Stimulated activated naive CD4-positive, alpha-beta T cell (primary cell): ENCODE results near the gene MTA1.

Experiments
- DNase-seq, 6 experiments: peaks; one replicate each; lab custom pipeline; 2025; lab: John Stamatoyannopoulos, UW

Gene MTA1

DNA sequence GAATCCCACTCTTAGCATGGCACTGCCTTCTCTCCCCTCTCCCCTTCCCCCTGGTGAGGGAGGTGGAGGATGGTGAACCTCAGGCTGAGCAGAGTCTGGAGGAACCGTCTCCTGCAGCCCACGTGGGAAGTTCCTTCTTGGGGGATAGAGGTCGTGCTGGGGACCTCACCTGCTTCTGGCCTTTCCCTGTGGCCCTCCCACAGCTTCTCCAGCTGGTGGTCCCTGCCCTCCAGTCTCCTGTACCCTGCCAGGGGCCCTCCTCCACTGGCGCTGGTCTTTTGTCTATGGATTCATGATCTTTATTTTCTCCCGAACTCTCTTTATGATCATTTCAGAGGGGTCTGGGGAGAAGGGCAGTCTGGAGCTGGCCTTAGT lies 9.0 kb upstream of the MTA1 start:
- DNase-seq, result no peak

DNA sequence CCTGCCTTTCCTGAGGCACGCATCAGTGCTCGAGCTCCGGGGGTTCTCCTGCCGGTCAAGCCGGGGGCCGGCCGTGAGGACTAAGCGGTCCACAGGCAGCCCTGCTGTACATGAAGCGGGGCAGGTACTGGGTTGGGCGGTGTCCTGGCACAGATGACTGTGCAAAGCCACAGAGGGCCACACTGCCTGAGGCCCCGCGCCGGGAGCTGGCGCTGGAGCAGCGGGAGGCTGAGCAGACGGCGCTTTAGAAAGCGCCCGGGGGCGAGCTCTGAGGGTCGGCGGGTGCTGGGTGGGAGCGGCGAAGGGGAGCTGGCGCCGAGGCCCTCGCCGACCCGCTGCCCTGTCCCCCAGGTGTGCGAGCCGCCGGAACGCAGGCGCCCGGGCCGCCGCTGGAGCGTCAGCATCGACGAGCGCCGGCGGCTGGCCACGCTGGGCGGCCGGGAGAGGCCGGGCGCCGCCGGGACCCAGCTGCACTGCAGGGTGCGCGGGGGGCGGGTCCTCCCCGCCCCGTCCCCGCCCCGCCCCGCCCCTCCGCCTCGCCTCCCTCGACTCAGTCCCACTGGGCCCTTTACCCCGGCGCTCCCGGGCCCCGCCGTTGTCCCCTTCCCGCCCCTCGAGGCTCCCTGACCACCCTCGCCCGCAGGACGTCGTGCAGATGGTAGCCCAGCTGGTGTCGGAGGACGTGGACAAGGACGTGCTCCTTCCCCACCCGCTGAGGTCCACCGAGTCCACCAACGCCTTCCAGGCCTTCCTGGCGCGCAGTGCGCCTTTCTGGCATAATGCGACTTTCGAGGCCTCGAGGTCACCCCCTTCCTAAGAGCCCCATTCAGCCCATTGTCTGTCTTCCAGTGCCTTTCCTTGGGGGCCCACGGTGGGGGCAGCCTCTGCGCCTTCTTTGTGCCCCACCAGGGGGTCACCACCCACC lies 8.3 kb upstream of the MTA1 start:
- DNase-seq, result peak in 5 of 6 experiments; percentile 14 to 53 (median 28)

DNA sequence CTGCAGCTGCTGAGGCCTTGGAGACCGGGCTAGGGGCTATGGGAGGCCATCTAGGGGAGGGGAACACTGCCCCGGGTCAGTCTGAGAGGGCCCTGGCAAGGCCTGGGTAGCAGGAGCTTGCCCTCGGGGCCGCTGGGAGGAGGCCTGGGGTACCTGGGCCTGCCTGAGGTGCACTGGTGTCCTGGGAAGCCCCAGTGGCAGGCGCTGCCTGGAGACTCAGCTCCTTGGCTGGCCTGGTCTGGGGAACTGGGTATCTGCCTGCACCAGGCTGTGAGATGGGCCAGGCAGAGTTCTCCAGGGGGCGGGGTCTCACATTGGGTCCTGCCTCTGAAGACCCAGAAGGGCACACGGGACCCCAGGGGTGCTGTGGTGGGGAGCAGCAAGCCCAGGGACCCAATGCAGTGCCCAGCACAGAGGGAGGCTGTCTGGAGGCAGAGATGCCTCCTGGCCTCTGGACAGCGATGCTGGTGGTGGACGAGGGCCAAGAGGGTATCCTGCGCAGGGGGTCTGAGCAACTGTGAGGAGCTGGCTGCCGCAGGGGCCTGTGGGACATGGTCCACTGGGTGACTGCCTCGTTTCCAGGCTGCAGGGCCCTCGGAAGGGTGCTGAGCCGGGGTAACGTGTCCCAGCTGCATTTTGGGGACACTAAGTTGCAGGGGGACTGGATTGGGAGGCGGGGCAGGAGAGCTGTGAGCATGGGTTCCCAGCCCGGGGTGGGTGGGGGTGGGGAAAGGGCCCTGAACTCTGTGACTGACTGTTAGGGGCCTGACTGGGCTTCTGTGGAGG lies 7.4 kb upstream of the MTA1 start:
- no peak for DNase-seq

DNA sequence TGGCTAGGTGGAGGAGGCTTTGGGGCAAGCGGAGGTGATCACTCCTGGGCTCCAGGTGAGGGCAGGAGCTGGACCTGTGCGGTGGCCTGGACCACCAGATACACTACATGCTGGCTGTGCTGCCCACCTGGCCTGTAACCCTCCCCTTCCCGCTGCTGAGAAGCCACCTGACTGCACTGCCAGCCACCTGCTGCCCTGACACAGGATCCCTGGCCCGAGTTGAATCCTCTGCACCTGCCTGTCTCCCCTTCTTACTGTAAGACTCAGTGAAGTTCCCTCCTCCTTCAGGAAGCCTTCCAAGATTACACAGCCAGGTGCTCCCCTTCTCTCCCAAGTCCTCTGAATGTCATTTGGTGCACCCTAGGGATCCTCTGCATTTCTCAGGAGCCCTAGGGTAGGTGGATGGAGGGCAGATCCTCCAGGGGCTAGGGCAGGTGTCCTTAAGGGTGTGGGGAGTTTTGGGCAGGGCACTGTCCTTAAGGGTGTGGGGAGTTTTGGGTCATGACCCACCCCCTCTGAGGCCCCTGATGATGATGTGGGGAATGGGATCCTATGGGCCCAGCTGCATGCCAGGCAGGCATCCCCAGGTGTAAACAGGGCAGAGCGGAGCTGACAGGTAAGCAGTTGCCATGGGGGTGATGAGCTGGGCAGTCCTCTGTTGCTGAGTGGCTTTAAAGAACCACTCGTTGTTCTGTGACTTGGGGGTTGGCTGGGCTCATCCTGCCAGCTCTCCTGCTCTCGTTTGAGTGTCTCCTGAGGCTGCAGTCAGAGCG lies 6.7 kb upstream of the MTA1 start:
- DNase-seq, result no peak

DNA sequence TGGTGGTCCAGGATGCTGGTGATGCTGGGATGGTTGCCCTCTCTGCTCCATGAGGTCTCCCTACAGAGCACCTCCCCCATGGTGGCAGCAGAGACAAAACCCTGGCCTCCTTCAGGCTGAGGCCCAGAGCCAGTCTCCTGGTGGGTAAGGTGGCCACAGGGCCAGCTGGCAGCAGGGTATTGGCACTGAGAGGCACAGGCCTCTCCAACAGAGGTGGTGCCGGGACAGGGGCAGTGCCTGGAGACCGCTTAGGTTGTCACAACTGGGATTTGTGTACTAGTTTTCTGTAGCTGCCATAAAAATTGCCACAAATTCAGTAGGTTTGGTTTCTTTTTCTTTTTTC lies 6.1 kb upstream of the MTA1 start:
- DNase-seq, result no peak

DNA sequence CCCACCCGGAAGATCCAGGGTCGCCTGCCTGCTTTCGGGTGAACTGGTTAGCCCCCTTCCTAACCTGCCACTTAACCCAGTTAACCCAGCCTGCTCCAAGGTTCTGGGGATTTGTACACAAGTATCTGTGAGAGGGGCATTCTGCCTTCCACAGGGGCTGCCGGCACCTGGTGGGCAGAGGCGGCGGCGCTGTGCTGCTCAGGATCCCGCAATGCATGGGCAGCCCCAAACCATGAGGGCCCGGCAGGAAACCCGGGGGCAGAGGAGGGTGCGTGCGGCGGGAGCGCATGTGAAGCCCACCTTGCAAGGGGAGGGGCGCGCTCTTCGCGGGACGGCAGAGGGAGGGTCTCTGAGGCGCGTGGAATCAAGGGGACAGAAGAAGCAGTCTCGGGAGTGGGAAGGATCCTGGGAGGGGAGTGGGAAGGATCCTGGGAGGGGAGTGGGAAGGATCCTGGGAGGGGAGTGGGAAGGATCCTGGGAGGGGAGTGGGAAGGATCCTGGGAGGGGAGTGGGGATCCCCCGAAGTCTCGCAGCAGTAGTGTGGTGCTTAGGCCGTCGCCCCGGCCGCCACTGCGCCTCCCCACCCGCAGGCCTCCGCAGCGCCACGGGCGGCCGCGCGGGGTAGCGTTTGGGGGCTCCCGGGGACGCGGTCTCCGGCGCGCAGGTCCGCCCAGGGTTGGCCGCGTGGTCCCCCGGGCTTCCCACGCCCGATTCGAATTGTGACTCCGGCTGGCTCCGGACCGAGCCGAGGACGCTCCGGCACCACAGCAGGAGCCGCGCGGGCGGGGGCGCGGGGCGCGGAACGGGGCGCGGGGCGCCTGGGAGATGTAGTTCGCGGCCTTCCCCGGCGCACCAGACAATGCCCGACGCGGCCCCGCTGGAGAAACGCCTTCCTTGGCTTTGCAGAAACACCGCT lies 4.9 kb upstream of the MTA1 start:
- peak; percentile 39 to 82 (median 63) for DNase-seq

DNA sequence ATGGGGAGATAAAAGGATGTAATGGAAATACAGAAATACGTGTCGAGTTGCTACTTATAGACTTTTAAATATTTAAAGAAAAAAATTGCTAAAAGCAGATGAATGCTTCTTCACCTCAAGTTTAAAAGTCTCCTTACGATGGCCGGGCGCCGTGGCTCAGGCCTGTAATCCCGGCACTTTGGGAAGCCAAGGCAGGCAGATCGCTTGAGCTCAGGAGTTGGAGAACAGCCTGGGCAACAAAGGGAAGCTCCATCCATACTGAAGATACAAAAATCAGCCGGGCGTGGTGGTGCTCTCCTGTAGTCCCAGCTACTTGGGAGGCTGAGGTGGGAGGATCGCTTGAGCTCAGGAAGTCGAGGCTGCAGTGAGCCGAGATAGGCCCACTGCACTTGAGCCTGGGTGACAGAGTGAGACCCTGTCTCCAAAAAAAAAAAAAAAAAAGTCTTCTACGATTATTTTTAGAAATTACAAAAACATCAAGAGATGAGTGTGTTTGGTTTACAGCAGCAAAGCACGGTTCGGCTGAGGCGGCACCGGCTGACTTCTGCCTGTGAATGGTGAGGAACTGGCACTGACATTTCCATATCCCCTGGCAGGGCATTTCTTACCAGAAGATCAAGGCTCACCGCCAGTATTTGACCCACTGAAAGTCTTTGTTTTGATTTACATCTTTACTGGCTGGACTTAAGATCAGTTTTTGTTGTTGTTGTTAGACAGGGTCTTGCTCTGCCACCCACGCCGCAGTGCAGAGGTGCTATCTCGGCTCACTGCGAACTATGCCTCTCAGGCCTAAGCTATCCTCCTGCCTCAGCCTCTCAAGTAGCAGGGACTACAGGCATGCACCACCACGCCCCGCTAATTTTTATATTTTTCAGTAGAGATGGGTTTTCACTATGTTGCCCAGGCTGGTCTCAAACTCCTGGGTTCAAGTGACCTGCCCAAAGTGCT lies 3.9 kb upstream of the MTA1 start:
- DNase-seq, result no peak

DNA sequence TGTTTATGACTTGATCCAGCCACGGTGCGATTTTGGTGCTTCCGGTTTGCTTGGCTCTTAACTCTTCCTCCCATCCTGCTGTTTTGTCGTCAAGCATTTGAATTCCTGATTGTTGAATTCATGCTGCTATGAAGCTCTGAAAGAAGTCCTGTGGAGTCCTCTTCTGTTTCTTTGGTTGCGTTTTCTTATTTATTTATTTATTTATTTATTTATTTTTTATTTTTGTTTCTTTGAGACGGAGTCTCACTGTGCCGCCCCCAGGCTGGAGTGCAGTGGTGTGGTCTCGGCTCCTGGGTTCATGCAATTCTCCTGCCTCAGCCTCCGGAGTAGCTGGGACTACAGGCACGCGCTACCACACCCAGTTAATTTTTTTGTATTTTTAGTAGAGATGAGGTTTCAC lies 3.0 kb upstream of the MTA1 start:
- no peak for DNase-seq

DNA sequence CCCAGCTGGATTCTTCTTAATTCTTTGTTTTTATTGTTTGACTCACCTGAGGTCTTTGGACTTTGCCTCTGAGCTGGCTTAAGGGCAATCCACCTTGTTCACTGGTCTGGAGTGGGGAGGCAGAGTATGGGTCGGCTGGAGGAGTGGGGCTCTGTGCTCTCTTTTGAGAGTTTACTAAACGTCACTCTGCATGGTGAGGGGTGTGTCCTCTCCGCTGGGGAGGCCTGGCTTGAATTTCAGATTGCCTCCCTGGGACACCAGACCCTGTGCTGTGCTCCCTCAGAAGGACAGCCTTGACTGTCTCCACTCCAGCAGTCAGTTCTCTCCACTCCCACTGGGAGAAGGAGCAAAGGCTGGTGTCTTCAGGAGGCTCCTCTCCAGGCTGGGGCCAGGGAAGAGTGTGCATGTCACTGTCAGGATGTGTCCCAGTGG lies 1.9 kb upstream of the MTA1 start:
- DNase-seq, result no peak

DNA sequence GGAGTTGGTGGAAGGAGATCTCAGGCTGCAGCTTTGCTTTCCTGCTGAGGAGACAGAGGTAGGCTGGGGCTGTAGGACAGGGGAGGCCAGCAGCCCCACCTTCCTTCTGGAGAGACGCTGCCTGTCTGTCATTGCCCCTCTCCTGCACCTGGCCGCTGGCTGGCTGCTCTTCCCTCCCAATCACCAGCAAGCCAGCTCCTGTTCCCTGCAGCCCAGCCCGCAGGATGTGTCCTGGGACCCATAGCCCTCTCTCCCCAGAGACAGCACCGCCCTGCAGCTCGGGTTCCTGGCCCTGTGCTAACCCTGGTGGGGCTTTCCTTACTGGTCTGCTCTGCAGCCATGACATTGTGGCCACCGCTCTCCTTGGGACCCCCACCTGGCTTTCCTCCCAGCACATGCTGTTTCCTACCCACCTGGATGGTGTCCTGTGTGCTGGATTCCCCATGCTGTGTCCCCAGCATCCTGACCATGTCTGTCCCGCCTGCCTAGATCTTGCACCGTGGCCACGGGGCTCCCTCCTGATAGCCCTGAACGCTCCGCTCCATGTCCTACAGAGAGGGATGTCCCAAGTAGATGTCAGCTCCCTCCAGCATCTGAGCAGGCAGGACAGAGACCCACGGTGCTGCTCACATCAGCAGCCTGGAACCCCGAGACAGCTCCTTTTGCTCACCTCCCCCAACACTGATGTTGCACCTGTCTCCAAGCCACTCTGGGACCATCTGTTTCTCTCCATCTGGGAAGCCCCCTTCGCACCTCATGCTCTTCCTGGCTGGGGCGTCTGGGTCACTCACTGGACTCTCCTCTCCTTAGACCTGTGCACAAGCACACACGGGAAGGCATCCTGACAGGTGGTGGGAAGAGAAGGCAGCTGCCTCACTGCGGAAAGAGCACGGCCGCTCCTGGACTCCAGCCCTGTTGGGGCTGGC lies 1.1 kb upstream of the MTA1 start:
- no peak for DNase-seq

DNA sequence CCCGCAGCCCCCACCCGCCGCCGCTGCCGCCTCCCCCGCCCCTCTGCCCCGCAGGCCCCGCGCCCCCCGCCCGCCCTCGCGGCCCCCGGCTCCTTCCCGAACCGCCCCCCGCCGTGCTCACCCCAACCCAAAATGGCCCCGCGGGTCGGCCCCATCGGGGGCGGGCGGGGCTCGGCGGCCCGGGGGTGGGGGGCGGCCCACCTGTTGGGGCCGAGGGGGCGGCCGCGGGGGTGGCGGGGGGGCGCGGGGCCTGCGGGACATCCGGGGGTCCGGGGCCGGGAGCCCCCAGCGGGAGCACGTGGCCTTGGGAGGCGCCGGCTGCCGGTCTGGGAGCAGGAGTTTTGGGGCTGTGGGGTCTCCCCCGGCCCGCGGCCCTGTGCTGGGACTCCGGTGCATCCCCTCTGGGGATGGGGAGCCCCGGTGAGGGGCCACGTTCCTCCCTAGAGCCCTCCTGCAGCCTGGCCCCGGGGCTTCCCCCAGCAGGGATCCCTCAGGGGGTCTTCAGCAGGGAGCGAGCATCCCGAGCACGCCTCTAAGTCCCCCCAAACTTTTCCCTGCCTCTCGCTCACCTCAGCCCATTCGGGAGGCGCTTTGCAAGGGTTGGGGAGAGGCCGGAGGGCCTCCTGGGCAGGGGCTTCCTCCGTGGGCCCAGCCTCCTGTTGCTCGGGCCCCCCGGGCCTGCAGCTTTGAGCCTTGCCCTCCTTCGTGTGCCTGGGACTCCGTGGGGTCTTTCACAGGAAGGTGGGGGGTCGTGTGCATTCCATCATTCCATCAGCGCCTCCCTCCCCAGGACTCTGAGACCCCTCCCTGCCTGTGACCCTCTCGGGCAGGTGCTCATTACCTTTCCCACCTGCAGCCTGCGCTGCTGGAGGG lies 710 bp downstream of the MTA1 start:
- DNase-seq, result peak in 1 of 6 experiments; percentile 29

DNA sequence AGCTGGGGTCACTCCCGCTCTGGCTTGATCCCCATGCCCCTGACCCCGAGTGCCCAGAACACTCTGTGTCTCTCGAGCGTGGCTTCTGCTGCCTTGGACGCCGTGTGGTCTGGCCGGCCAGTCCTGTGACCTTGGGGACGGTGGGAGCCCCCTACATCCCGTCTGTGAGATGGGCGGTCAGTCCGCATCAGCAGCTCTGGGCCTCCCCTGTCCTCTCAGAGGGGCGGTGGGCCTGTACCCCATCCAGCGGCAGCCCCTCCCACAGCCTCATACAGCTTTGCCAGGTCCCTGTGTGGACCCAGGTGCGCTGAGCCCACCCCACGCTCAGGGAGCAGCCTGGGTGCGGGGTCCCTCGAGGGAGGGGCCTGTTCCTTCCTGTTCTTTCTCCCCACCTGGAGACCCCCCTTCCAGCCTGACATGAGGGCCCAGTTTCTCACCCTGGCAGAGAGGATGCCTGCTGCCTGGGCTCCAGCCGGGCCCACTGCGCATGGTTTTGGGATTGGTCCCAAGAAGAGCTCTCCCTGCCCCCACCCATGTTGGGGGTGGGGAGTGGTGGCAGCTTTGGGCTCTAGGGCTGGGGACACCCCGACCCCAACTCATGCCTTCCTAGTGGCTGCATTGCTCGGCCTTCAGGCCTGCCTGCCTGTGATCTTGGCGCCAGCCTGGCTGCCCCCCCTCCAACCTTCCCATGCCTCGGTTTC lies 1.5 kb downstream of the MTA1 start:
- no peak for DNase-seq

DNA sequence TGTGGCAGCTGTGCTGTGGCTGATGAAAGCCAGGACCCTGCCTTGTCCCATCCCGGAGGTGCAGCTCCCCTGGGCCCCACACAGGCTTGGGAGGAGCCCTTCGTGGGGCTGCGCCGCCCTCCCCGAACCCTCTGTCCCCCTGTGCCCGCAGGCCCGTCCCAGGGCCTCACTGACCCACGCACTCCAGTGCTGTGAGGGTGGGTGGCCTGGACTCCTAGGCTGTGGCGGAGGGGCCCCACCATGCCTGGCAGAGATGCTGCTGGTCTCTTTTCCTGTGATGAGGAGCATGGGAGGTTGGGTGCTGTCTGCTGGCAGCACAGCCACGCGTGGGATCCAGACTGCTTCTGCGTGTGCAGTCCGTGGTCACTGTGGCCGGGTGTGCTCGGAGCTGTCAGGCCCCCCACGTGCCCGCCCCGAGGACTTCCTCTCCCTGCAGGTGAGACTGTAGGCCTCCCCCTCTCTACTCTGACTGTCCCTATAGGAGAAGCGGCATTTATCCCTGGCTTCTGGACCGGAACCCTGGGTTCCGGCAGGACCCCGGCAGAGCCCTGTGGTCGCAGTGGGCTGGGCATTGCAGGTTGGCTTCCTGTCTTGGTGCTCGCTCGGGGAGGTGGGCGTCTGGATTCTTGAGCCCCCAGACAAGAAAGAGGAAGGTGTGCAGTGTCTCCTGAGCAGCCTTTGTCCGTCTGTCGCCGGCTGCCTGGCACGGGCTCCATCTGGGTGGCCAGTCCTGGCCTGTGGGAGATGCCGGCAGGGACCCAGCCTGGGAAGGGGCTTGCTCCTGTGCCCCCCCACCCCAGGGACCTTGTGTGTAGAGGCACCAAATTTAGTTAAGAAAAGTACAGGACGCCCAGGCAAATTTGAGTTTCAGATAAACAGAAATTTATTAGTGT lies 2.3 kb downstream of the MTA1 start:
- no peak for DNase-seq

DNA sequence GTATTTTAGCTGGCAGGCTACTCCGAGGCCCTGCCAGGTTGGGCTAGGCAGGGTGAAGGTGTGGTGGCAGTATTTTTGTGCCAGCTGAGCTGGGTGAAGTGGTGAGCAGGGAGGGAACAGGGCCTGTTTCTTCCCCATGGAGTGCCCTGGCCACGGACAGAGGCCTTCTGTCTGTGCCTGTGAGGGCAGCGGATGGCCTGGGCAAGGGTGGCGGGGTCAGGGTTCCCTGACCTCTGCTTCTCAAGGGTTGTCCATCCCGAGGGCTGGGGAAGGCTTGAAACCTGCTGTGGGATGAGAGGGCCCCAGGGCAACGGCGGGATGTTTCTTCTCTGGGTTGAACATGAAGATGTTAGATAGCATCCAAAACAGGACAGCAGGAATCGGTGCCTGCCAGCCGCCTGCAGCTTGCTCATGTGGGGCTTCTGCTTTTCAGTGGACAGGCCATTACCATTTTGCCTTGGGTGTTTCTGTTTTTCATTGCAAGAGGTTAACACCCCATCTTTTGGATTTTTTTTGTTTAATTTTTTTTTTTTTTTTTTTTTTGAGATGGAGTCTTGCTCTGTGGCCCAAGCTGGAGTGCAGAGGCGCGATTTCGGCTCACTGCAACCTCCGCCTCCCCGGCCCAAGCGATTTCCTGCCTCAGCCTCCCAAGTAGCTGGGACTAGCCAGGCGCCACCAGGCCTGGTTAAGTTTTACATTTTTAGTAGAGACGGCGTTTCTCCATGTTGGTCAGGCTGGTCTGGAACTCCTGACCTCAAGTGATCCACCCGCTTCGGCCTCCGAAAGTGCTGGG lies 3.3 kb downstream of the MTA1 start:
- DNase-seq, result no peak

DNA sequence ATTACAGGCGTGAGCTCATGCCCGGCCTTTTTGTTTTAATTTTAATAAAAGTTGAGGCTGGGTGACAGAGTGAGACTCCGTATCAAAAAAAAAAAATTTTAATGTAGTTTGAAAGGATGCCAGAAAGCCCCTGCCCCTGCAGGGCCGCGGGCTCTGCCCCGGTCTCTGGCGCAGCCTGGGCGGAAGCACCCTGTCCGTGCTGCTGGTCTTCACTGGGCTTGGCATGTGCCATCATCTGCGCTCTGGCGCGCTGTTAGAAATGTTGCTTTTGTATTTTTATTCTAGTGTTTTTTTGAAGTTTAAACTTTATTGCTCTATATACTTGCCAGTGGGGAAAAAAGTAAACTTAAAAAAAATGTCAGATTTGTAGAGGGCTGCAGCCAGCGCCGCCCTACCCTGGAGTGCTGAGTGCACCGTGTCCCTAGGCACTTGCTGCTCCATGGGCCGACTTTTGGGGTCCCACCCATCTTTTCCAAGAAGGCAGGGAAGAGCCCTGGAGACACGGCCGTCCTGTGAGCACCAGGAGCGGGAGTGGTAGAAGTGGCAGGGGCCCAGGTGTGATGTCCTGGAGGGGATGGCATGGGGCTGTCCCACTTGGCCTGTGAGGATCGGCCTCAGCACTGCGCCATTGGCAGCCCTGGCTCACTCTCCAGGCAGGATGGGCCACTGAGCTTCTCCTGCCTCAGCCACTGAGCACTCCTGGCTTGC lies 4.0 kb downstream of the MTA1 start:
- DNase-seq, result no peak
